EH (cell line): Measurements from ENCODE around the gene MICAL3.

Source experiments
- DNase-seq: peaks from one replicate; pipeline ENCODE4 v3.0.0-alpha.2; 2015; ENCODE audit warnings: low read depth

MICAL3 gene

GRCh38 chr22:17817511-17818065 lies 206.8 kb downstream of the MICAL3 start:
- DNase-seq, result no peak

GRCh38 chr22:17817079-17817478 lies 207.3 kb downstream of the MICAL3 start:
- no peak for DNase-seq

- no peak for DNase-seq
These were observed 207.7 kb downstream of the MICAL3 start for GRCh38 chr22:17816649-17817048.

- no peak for DNase-seq
These were observed 208.6 kb downstream of the MICAL3 start for GRCh38 chr22:17815703-17816254.

GRCh38 chr22:17814830-17815229 lies 209.5 kb downstream of the MICAL3 start:
- DNase-seq, result no peak

DNA sequence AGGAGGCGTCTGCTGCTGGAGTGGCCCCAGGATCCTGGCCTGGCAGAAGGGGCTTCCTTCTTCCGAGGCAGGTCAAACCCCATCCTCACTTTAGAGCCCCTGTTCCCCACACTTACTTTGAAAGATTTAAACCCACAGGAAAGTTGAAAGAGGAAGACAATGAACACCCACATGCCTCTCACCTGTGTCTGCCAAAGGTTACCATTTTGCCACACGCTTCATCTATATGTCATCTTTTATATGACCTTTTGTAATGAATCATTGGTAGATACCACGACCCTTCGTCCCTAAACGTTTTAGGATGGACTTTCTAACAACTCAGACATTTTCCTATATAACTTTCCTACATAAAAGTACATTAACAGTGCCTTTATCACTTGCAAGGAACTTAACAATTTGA lies 210.3 kb downstream of the MICAL3 start:
- no peak for DNase-seq

DNA sequence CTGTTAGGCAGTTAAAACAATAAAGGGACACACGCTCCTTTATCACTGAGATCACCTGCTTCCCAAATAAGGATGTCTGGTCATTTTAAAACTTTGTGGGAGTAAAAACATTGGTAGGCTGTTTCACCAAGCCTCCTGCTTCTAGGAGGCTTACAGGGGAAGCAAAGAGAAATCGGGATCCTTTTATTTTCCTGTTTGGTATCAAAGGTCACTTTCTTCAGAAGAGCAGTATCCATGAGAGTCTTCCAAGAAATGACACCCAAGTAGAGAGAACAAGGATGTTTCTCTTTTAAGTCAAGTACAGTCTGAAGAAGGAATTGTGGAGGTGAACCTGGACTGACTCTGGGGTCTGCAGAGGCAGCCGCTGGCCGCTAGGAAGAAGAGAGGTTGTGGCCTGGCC lies 213.2 kb downstream of the MICAL3 start:
- DNase-seq, result no peak

DNA sequence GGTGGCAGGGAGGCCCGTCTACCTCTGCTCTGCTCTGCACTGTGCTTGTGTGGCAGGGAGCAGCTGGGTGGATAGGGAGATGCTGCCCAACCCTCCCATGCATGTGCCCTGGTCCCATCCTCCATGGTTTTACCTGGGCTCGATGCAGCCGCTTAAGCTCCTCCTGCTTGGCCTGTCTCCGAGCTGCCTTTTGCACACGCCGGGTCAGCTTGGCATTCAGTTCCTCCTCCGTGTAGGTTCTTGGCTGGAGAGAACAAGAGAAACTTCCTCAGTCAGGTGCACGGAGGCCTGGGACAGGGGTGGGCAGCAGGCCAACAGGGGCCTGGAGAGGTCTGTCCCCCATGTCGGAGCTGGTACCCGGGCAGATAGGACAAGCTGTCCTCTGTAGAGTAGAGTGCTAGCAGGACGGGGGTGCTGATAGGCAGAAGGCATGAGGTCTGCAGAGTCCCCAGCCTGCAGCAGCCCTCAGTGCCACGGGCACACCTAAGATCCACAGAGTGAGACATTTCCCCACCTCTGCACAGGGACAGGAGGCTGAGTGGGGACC lies 213.7 kb downstream of the MICAL3 start:
- DNase-seq, result no peak

DNA sequence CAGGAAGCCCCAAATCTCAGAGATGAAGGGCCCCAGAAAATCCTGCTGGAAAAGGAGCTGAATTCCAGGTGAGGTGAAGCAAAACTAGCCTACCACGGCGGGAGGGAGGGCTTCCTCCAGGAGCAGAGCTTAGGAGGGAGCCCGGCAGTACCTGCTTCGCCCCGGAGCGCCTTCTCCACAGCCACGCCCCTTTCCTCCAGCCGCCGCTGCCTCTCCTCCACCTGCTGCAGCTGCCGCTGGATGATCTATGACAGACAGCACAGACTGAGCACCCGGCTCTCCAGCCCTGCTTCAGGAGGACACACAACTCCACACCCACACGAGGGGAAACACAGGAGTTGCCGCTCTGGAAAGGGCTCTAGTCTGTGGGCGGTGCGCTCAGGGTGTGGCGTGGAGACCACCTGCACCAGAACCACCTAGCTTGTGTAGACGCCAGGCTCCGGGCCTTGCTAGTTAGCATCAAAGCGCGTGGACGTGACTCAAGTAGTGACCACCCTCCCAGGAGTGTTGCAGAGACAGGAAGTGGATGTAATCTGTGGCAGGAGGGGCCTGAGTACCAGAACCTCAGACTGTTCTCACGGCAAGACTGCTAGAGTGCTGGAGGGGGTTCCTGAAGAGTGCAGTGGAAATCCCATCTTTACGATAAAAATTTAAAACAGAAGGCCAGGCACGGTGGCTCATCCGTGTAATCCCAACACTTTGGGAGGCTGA lies 215.5 kb downstream of the MICAL3 start:
- no peak for DNase-seq

DNA sequence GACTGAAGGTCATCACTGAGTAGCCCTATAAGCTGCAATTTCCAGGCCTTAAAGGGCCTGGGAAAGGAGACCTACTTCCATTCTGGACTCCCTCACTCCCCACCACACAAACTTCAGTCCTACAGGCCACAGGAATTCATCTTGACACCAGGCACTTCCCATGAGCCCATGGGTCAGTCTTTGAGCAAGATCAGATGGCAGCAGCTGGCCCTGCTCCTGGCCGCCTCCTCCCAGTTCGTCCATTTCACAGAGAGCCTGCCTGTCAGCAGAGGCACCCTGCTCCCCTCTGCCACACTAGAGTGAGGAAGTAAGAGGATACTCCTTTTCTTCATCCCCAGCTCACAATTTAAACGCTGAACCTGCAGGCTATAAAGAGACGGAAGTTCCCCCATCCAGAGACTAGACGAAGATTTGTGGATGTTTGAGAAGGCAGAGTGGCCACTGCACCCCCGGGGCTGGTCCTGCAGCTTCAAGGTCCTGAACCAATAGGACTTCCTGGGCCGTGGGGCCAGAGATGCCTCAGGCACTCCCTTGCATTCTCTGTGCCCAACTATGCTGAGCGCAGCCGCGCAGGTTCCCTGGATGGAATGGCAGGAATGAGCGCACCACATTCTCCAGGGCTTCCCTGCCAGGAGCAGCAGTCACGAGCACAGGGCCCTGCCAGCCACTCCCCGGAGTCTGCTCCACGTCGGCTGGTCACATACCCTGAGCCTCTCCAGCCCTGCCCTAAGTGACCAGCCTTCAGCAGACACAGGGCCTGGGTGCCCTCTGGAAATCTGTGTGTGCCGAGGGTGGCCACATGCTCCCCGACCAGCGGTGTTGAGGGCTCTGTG lies 216.6 kb downstream of the MICAL3 start:
- DNase-seq, result peak; percentile 44

- DNase-seq, result no peak
These were observed 217.3 kb downstream of the MICAL3 start for GRCh38 chr22:17807086-17807485.

GRCh38 chr22:17806437-17806836 lies 217.9 kb downstream of the MICAL3 start:
- DNase-seq, result no peak

DNA sequence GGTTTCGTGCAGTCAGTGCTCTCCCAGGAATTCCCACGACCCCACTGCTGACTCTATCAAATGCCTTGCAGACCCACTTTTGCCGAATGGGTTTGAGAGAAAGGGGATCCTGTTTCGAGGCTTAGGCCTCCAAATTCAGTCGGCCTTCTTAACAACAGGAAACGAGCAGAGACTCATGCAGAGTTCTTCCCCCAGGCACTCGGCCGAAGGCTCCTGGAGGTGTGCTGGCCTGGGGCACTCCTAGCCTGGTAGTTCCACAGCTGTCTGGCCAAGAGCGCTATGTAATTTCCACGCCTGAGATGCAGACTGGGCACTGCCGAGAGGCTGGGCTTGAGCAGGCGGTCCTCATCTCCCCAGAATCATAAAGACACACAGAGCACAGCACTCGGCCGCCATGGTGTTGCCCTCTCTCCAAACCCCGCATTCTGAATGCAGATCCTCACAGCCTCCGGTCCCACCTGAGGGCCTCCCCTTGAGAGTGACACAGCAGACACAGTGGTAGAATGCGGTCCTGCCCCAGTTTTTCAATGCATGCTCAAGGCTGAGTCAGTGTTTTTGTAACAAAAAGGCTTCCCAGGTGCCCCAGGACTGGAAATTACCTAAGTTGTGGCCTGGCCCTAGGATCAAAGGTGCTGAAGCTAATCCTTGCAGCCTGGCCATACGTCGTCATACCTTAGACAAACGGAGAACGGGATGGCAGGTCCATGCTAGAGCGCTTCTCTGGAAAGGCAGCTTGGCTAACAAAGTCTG lies 219.9 kb downstream of the MICAL3 start:
- DNase-seq, result no peak

- DNase-seq, result no peak
These were observed 220.6 kb downstream of the MICAL3 start for GRCh38 chr22:17803609-17804270.

- DNase-seq, result no peak
These were observed 221.5 kb downstream of the MICAL3 start for GRCh38 chr22:17802822-17803221.

GRCh38 chr22:17802411-17802810 lies 221.9 kb downstream of the MICAL3 start:
- no peak for DNase-seq

DNA sequence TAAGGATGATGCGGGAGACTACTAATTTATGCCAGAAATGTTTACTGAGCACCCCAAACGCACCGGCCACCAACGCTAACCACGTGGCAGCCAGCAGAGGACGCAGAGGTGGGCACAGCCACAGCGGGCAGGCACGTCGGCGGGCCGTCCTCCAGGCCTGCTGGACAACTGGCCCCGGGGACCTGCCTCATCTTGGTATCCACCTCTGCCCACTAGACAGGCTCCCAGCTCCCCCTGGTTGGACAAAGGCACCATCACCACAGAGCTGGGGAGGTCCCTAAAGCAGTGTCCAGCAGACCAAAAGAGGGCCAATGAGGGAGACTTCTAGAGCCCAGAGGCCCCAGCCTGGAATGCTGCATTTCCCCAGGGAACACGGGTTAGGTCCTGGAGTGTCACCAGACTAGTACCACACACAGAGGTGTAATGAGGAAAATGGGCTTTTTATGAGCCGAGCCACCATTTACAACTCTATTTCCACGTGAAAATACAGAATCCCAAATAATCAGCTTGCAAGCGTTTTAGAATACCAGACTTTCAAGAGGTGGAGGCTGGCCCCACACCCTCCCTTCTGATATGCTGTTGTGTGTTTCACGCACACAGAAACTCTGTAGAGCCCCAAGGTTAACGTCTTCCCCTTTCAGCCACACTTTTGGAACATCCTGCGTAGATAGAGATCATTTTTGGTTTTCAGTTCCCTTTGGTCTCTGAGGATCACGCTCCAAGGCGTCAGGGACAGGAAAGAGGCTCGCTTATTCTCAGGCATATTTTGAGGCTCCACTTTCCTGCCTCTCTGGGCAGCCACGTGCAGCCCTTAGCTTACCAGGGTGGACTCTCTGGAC lies 226.4 kb downstream of the MICAL3 start:
- DNase-seq, result no peak

DNA sequence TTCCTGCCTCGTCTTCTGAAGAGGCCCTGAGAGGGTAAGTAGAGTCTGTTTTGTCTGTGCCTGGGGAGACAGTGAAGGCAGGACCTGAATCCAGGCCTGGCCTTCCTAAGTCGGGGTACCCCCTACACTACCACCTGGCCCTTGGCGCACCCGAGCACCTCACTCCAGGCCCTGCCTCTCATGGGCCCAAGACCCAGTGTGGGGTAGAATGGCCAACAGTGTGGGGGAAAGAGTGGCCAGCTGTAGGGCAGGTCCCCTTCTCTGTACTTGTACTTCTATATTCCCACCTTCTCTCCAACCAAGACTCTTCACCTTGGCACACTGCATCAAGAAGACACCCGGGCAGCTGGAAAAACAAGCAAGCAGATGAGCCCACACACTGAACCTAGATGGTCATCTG lies 227.7 kb downstream of the MICAL3 start:
- DNase-seq, result no peak

GRCh38 chr22:17795661-17796548 lies 228.5 kb downstream of the MICAL3 start:
- DNase-seq, result no peak
